Ovary (tissue), 3 donors: ENCODE data around the gene GIMAP5.

ENCODE experiments used
- CTCF ChIP-seq, 3 donors: fragments of 450-650 bp in 2 of 3; fragments of 200-600 bp in 1 of 3; IDR thresholded peaks; one replicate each; pipeline versions ENCODE4 v1.5.1 to v1.8.0; 2016 to 2022; ENCODE audit warnings: antibody characterized with exemption in 3 of 3, mild to moderate bottlenecking in 1 of 3
- EP300 ChIP-seq: sonication (generic); formaldehyde crosslinking; IDR thresholded peaks from one replicate; pipeline ENCODE4 v1.6.1; 2017; ENCODE audit warnings: antibody characterized with exemption
- POLR2A ChIP-seq: fragments of 450-650 bp; IDR thresholded peaks from one replicate; pipeline ENCODE4 v1.6.1; 2017; ENCODE audit warnings: antibody characterized with exemption, mild to moderate bottlenecking, moderate library complexity
- donor health status: DM: no; HTN: no; CAD: no.

DNA sequence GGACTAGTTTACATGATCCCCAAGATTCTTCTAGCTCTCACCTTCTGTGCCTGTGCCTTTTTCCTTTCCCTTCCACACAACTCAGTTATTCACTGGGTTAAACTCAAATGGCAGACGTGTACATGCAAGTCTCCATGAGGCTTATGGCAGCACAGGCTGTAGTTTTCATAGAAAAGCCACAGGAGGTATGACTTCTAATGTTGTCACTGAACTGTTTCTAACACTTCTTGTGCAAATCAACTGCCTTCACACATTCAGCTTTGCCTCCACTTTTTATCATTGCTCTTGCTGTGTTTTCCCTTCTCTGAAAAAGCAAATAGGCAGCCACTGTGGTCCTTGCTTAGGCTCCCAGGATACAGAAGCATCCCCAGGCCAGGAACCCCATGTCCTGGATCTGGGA is 5.3 kb upstream of the GIMAP5 start:
- TF ChIP-seq CTCF (IDR thresholded peaks at IDR 0.05): no peak
- no peak for TF ChIP-seq POLR2A
- no peak for TF ChIP-seq EP300
